Muscle of arm (tissue), 12 donors: Measurements from ENCODE around the gene MYO1G. TPM values are rescaled to one million over a fixed set of nuclear protein-coding genes. Genes with fewer than 3 reads are reported as not detected.

Experiments used
- DNase-seq: peaks from one replicate; pipeline ENCODE4 v3.0.0-alpha.2; 2013
- polyA plus RNA-seq, 12 donors: library from polyadenylated mRNA; unstranded; fragments of 120-200 nt; gene quantifications; one replicate each; pipeline ENCODE4 v1.2.1, GENCODE V29; 2013; ENCODE audit not compliant: insufficient read length in 12 of 12

Gene MYO1G
- polyA plus RNA-seq, 12 donors: 0.35 to 5.5 (median 0.59) TPM; not detected in 2

DNA sequence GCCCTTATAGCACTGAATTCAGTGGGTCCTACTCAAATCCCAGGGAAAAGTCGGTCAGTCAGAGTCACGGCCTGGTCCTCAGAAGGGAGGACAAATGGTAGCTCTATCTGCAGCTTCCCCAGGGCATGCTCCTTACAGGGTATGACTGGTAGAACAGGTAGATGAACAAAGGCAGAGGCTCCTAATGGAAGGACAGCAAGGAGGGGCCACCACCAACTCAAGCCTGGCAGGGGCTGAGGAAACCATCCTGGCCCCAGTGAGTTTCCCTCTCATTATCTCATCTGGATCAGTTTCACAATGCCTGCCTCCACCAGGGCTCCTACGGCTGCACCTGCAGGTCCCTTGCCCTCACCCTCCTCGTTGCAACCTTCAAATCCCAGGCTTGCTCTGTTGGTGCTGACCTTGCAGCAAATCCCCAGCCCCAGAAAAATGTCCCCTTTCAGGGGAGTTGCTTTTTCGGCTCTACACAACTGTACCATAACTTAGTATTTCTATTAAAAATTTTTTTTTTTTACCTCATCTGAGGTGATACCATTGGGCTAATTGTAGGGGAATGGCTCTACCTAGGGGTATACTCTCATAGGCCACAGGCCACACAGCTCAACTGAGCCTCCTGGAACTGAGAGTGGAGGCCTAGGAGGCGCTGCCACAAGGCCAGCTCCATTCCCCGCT lies 2.4 kb upstream of the MYO1G start:
- no peak for DNase-seq

DNA sequence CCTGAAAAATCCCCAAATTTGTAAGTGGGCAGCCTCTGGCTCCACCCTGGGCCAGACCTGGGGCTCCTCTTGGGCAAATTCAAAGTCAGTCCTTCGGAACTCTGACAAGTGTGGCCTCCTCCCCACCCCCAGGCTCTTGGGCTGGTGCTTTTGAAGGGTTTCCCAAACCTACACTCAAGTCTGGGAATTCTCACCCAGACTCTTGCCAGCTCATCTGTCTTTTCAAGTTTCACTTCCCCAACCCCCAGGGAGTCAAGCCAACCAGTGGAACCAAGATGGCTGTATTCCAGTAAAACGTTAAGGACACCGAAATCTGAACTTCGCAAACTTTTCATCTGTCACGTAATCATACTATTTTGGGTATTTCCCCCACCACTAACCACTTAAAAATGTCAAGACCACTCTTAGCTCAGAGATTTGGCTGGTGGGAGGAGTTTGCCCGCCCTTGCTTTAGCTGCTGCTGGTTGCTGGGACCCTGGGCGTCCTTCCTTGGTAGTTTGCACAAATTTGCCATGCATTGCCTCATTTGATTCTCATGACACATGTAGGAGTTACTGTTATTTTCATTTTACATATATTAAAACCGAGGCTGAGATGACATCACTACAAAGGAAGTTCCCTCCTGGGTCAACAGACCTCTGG lies 1.7 kb upstream of the MYO1G start:
- DNase-seq: no peak

DNA sequence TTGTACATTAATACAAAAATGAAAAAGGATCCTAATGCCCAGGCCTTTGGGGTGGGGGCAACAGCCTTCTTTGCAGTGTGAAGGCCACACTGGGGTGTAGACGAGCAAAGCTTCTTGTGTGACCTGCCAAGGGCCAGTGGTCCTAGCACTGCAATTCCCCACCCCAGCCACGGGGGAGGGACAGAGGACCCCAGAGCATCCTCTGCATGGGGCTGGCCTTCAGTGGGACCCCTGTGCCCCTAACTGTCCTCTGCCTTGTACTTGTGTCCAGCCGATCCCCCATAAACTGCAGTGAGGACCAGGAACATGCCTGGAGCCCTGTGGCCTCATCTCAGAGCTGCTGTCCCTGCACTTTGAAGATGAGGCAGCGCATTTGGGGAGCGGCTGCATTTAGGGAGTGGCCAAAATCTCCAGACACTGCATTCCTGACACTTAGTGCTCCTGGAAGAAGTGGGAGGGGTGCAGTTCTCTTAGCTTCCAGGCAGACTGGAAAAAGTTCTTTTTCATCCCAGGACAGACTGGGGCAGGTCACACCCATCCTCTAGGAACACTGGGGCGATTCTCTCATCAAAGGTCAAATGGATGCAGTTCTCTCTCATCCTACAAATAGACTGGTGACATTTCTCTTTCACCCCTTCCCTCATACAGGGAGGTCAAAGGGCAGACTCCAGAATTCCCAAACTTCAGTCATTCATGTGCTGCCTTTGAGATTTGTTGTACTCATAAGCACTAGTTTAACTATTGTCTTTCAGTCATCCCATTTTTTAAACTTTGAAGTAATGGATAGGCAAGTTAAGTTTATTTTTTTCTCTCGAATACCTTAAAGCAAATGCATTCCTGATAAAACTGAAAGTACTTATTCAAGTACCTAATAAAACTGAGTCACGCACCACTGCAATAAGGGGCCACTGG lies 922 bp upstream of the MYO1G start:
- DNase-seq: no peak

GRCh38 chr7:44977959-44978335 lies 868 bp downstream of the MYO1G start:
- DNase-seq: no peak

DNA sequence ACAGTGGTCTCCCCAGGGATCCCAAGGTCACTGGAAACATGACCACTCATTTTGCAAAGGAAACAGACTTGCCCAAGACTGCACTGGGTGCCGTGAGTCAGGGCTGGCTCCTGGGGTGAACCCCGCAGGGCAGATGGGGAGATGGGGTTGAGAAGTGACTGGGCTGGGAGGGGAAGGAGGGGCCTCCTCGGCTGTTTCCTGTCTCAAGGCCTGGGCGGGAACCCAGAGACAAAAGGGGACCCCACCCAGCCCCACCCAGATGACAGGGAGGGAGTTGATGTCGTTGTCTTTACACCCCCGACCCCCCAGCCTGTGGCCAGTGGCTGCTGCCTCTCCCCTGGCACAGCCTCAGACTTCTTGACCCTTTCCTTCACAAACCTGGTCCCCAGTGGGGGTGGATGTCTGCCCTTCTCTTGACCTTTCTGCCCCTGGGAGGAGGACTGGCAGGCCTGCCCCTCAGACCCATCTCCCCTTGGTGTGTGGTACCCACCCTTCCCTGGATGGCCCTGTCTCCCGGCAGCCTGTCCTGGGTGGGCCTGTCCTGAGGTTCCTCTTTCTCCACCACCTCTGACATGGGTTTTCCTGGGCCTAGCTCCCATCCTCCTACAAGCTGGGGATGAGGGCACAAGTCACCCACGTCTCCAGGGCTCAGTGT lies 1.4 kb downstream of the MYO1G start:
- DNase-seq: no peak

GRCh38 chr7:44976746-44977196 lies 2.0 kb downstream of the MYO1G start:
- DNase-seq: no peak

DNA sequence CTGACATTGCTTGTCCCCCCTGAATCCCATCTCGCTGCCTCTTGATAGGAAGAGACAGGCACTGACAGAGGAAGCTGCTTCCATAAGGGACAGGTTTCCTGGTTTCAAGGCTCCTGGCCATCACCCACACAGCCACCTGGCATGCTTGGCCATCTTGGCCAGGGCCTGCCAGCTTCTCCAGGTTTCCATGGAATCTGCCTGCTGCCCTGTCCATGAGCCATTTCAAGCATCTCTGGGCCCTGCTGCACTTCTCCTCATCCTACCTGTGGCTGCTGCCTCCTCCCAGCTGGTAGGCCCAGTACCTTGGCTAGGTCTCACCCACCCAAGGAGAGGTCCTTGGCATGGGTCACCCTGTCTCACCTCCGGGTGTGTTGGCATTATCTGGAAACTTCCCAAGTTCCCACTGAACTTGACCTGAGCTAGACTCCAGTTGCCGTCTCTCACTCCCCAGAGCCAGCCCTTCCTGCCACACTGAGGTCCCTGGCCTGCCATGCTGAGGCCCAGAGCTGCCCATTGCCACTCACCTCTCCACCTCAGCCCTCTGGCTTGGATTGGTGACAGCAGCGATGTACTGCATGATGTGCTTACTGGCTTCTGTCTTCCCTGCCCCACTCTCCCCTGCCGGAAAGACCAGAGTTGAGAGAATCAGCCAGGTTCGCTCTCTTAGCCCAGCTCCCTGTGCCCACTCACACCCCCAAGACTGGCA lies 2.6 kb downstream of the MYO1G start:
- no peak for DNase-seq

DNA sequence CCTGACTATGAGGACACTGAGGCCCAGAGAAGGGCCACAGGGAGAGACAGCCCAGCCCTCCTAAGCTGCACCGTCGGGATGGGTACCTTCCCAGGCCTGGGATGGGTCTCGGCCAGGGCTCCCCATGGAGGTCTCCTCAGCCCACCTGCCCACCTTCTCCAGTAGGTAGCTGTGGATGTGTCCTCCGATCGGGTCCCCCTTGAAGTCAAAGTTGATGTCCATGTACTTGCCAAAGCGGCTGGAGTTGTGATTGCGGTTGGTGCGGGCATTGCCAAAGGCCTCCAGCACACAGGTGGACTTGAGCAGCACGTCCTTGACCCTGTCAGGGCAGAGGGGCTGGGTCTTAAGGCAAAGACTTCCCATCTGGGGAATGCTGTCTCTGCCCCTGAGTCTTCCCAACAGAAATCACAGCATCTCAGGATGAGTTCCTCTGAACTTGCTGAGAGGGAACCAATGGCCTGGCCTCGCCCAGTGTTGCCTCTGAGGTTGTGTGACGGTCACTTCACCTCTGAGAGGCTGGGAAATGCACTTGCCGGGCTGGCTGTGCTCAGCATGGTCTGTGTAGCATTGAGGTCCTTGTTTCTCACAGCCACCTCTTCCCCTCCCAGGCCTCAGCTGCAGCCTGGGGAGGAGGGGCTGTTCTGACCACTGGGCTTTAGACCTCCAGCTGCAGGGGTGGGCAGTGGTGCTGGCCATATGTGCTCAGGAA lies 3.3 kb downstream of the MYO1G start:
- DNase-seq: no peak

DNA sequence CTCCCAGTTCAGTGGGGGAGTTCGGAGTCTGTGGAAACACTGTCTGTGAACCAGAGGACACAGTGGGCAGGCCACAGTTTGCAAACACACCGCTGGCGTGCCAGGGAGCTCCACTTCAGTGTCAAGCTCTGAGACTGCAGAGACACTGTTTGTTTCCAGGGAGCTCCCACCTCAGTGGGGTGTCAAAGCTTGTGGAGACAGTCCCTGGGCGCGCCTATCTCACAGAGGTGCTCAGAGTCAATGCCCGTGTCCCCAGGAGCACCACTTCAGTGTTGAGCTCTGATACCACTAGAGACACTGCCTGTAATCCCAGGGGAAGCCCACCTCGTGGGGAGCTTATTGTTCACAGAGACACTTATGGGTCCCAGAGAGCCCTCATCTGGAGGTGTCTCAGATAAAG lies 4.3 kb downstream of the MYO1G start:
- no peak for DNase-seq

DNA sequence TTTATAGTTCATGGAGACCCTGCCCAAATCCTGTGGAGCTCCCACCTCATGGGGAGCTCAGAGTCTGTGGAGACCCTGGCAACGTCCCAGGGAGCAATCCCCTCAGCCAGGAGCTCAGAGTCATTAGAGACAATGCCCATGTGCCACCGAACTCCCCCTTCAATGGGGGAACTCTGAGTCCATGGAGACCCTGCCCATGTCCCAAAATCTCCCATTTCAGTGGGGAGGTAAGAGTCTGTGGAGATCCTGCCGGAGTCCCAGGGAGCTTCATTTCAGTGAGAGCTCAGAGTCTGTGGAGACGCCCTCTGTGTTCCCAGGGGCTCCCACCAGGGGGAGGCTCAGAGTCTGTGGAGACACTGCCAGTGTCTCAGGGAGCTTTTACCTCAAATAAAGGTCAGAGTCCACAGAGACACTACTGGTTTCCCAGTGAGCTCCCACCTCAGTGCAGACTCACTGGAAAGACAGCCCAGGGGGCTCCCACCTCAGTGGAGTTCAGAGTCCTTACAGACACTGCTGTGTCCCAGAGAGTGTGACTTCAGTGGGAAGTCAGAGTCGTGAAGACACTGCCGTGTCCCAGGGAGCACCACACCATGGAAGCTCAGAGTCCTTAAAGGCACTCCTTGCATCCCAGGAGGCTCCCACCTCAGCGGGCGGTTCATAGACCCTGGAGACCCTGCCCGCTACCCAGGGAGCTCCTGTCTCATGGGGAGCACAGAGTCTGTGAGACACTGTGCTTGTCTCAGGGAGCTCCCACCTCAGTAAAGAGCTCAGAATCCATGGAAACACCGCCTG lies 5.0 kb downstream of the MYO1G start:
- DNase-seq: no peak

GRCh38 chr7:44972562-44972961 lies 6.3 kb downstream of the MYO1G start:
- no peak for DNase-seq

GRCh38 chr7:44971902-44972441 lies 6.8 kb downstream of the MYO1G start:
- DNase-seq: no peak

DNA sequence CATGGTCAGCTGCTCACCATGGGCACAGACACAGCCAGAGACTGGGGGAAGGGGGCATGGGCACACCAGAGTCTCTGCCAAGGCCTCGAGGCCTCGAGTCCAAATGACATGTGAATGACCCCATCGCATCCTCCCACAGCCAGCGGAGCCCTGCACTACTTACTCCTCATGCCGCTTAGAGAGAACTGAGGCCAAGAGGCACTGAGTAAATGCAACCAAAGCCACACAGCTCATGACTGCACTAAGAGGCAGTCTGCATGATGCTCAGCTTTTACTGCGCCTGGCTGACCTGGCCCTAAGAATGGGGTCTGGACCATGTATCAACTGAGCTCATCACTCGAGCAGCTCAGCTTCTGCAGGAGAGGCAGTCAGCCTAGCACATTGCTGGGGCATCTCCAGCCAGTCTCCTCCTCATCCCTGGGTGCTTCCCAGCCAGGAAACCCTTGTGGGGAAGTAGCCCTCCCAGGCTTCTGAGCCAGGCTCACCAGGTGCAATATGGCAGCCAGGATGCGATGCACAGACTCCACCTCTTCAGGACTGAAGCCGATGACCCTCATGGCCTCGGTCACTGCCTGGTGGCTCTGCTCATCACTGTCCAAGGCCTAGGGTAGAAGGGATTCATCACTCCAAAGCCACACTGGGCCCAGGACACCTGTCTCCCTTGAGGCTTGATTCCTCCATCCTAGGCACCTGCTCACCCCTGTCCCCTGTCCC lies 7.5 kb downstream of the MYO1G start:
- DNase-seq: no peak

- no peak for DNase-seq
Measured at GRCh38 chr7:44970523-44971051, 8.2 kb downstream of the MYO1G start.

DNA sequence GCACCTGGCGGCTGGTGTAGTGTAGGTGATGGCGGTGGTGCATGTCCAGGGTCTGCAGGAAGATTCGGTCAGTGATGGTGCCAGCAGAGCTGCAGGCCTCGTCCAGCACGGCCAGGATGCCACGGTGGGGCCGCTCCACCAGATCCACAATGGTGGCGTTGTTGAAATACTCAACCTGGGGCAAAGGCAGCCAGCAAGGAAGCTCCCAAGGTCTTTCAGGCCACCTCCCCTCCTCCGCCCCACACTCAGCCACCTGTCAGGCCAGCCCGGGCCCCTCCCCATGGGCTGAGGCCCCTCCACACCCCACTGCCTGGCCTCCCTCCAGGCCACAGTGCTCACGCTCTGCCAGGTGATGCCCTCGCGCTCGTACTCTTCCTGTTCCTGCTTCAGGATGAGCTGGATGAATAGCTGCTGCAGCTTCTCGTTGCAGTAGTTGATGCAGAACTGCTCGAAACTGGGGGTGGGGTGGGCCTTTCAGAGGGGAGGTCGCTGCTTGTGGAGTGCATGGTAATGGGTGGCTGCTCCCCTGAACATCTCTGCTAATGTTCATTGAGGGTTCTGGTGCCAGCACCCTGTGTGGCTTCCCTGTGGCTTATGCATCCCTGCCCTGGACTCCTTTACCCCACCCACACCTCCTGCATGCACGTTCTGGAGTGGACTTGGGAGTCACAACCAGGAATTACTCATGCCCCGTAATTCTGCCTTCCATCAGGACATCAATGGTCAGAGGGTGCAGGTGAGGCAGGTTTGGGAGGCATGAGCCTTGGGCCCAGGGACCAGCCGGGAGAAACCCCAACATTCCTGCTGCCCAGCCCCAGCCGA lies 8.9 kb downstream of the MYO1G start:
- no peak for DNase-seq

DNA sequence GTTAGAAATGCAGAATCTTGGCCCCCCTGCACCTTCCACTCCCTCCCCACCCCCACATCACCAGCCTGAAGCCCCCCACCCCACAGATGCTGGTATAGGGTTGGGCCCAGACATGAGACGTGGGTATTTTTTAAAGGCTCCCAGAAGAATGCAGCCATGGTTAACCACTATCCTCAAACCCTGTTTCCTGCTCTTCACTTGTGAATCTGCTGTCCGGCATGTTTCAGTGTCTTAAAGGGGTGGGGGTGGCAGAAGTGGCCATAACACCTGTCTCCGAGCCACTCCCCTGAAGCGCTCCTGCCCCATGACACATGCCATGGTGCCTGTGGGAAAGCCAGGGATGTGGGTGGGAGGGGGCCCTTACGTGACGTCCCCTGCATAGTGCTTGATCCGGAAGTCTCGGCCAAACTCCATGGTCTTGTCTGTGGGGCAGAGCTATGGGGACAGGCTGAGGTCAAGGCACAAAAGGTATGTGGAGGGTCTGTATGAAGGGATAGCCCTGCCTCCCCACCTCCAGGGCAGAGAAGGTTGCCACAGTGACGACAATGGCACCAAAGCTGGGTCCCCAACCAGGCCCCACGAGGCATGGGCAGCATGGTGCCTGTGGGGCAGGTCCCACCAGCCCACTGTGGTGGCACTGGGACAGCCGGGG lies 9.6 kb downstream of the MYO1G start:
- DNase-seq: no peak
